HCT116 (cell line): ENCODE data around the gene LRFN2. TPM values are rescaled to one million over a fixed set of nuclear protein-coding genes. Genes with fewer than 3 reads are reported as not detected.

ENCODE experiments used
- ATAC-seq: fragments of 200-7000 bp; cut with Tn5 transposase; 2 replicates; pipeline ENCODE4 v1.9.1; 2020; ENCODE audit warnings: mild to moderate bottlenecking, moderate library complexity
- BruUV-seq: library from RNA; stranded (reverse); fragments of 400-500 nt; replicated peaks from 2 replicates; lab custom pipeline; 2021; lab: Mats Ljungman, UMichigan
- CTCF ChIA-PET: fragments of 300-600 bp; sonication (Branson Sonifier 250); formaldehyde crosslinking; loops from one replicate; lab custom pipeline; 2021; ENCODE audit warnings: antibody characterized with exemption; lab: Charles Lee
- POLR2A ChIA-PET: fragments of 300-600, 350-600 bp; sonication (Branson Sonifier 250); formaldehyde crosslinking; loops from one replicate; lab custom pipeline; 2021; ENCODE audit warnings: antibody characterized with exemption; lab: Charles Lee
- RAD21 ChIA-PET, 2 experiments: fragments of 300-600 bp; sonication (Branson Sonifier 250); formaldehyde crosslinking; loops; one replicate each; lab custom pipeline; 2023; ENCODE audit warnings: low total read pairs in 2 of 2; ENCODE audit not compliant: uncharacterized antibody in 2 of 2, unreplicated experiment in 2 of 2, low non-redundant PET in 1 of 2; lab: Charles Lee
- DNase-seq: peaks from one replicate; pipeline ENCODE4 v3.0.0-alpha.2; 2010; ENCODE audit warnings: low read depth, low spot score
- H2AFZ ChIP-seq: fragments of 200-600 bp; shearing (Covaris generic), sonication (generic); 2 replicates; pipeline ENCODE4 v1.6.1; 2017; ENCODE audit warnings: low read depth, mixed run types, mixed read lengths, antibody characterized with exemption, low read length; ENCODE audit not compliant: poor library complexity, severe bottlenecking
- H3K27ac ChIP-seq: 2 replicates; pipeline ENCODE4 v1.5.1; 2012; ENCODE audit warnings: low read depth, low read length
- H3K27me3 ChIP-seq: fragments of 200-600 bp; sonication (generic); 2 replicates; pipeline ENCODE4 v1.6.1; 2016; ENCODE audit warnings: mixed run types, low read length, mixed read lengths; ENCODE audit not compliant: insufficient read depth
- H3K36me3 ChIP-seq, 2 experiments: fragments of 200-500 bp in 1 of 2; fragments of 200-600 bp in 1 of 2; sonication (Bioruptor generic) in 1 of 2; sonication (generic) in 1 of 2; 2 replicates each; pipeline versions ENCODE4 v1.5.1 to v1.6.1; 2014 to 2016; ENCODE audit warnings: low read length in 2 of 2, inconsistent platforms in 1 of 2, mixed read lengths in 1 of 2, mixed run types in 1 of 2; ENCODE audit not compliant: insufficient read depth in 2 of 2, control insufficient read depth in 1 of 2
- H3K4me1 ChIP-seq, 2 experiments: fragments of 200-600 bp in 1 of 2; sonication (generic) in 1 of 2; 2 replicates each; pipeline versions ENCODE4 v1.5.1 to v1.6.1; 2012 to 2017; ENCODE audit warnings: low read length in 2 of 2, inconsistent platforms in 1 of 2, mild to moderate bottlenecking in 1 of 2, mixed read lengths in 1 of 2, mixed run types in 1 of 2, moderate library complexity in 1 of 2; ENCODE audit not compliant: insufficient read depth in 2 of 2, control insufficient read depth in 1 of 2
- H3K4me2 ChIP-seq: fragments of 200-600 bp; sonication (generic); 2 replicates; pipeline ENCODE4 v1.6.1; 2017; ENCODE audit warnings: mixed run types, low read length, mixed read lengths
- H3K4me3 ChIP-seq, 2 experiments: fragments of 200-600 bp in 1 of 2; sonication (generic) in 1 of 2; replicated peaks in 1 of 2; 2 replicates each; pipeline ENCODE4 v1.5.1; 2011 to 2016; ENCODE audit warnings: low read length in 2 of 2, control low read depth in 1 of 2, low read depth in 1 of 2, mild to moderate bottlenecking in 1 of 2, mixed read lengths in 1 of 2, mixed run types in 1 of 2
- H3K79me2 ChIP-seq: fragments of 200-600 bp; sonication (generic); 2 replicates; pipeline ENCODE4 v1.6.1; 2017; ENCODE audit warnings: mild to moderate bottlenecking, mixed run types, low read length, moderate library complexity, mixed read lengths; ENCODE audit not compliant: insufficient read depth
- H3K9ac ChIP-seq: fragments of 200-600 bp; sonication (generic); 2 replicates; pipeline ENCODE4 v1.6.1; 2016; ENCODE audit warnings: low read length, mixed read lengths
- H3K9me2 ChIP-seq: fragments of 200-600 bp; sonication (generic), shearing (Covaris generic); 2 replicates; pipeline ENCODE4 v1.6.1; 2017; ENCODE audit warnings: mixed run types, mild to moderate bottlenecking, moderate library complexity; ENCODE audit not compliant: insufficient read depth
- H3K9me3 ChIP-seq, 2 experiments: fragments of 200-500 bp in 1 of 2; fragments of 200-600 bp in 1 of 2; sonication (Bioruptor generic) in 1 of 2; sonication (generic) in 1 of 2; 2 replicates each; pipeline ENCODE4 v1.6.1; 2014 to 2017; ENCODE audit warnings: low read length in 2 of 2, mixed read lengths in 2 of 2, inconsistent platforms in 1 of 2, low read depth in 1 of 2, mild to moderate bottlenecking in 1 of 2, mixed run types in 1 of 2, moderate library complexity in 1 of 2; ENCODE audit not compliant: control insufficient read depth in 1 of 2, insufficient read depth in 1 of 2
- H4K20me1 ChIP-seq: fragments of 200-600 bp; sonication (generic), shearing (Covaris generic); 2 replicates; pipeline ENCODE4 v1.6.1; 2017; ENCODE audit warnings: mixed run types, mild to moderate bottlenecking, moderate library complexity; ENCODE audit not compliant: insufficient read depth
- CBX3 ChIP-seq: IDR thresholded peaks from 2 replicates; pipeline ENCODE4 v1.6.1; 2012; ENCODE audit warnings: low read depth
- CEBPB ChIP-seq: IDR thresholded peaks from 2 replicates; pipeline ENCODE4 v1.6.1; 2012; ENCODE audit warnings: low read depth
- EGR1 ChIP-seq: IDR thresholded peaks from 2 replicates; pipeline ENCODE4 v1.6.1; 2012; ENCODE audit warnings: low read depth
- ELF1 ChIP-seq: IDR thresholded peaks from 2 replicates; pipeline ENCODE4 v1.6.1; 2012; ENCODE audit warnings: low read depth, borderline replicate concordance
- EZH2 ChIP-seq: fragments of 200-600 bp; sonication (generic); IDR thresholded peaks from 2 replicates; pipeline ENCODE4 v1.6.1; 2017; ENCODE audit warnings: antibody characterized with exemption, mixed run types
- EZH2phosphoT487 ChIP-seq: fragments of 200-600 bp; IDR thresholded peaks from 2 replicates; pipeline ENCODE4 v1.6.1; 2018; ENCODE audit warnings: antibody characterized with exemption, borderline replicate concordance
- FOSL1 ChIP-seq: IDR thresholded peaks from 2 replicates; pipeline ENCODE4 v1.6.1; 2012; ENCODE audit warnings: low read depth
- POLR2A ChIP-seq: IDR thresholded peaks from 2 replicates; pipeline ENCODE4 v1.7.0; 2011; ENCODE audit warnings: borderline replicate concordance; ENCODE audit not compliant: insufficient read depth, insufficient read length; ENCODE audit errors: extremely low read depth
- POLR2AphosphoS5 ChIP-seq: IDR thresholded peaks from 2 replicates; pipeline ENCODE4 v1.6.1; 2011; ENCODE audit warnings: mild to moderate bottlenecking, low read depth, low read length, moderate library complexity
- RAD21 ChIP-seq: IDR thresholded peaks from 2 replicates; pipeline ENCODE4 v1.6.1; 2012; ENCODE audit warnings: low read depth, mild to moderate bottlenecking
- SP1 ChIP-seq: IDR thresholded peaks from 2 replicates; pipeline ENCODE4 v1.6.1; 2012; ENCODE audit warnings: low read depth
- SRF ChIP-seq: IDR thresholded peaks from 2 replicates; pipeline ENCODE4 v1.6.1; 2012; ENCODE audit warnings: low read depth
- YY1 ChIP-seq: IDR thresholded peaks from 2 replicates; pipeline ENCODE4 v1.6.1; 2011; ENCODE audit warnings: low read length, low read depth, moderate library complexity, mild to moderate bottlenecking; ENCODE audit not compliant: insufficient replicate concordance; ENCODE audit errors: extremely low read depth
- ZNF274 ChIP-seq: fragments of 200-500 bp; sonication (Bioruptor generic); IDR thresholded peaks from 2 replicates; pipeline ENCODE4 v1.6.1; 2014; ENCODE audit warnings: mild to moderate bottlenecking, low read depth, low read length, inconsistent platforms
- intact Hi-C: fragments of 100-400 bp; cut with micrococcal nuclease; formaldehyde crosslinking; loops from 2 replicates; pipeline ENCODE4 v1.10.0; 2022
- total RNA-seq: library from RNA; stranded (reverse); gene quantifications from one replicate; pipeline ENCODE4 v1.2.1, GENCODE V29; 2021; ENCODE audit not compliant: unreplicated experiment
- TF ChIP-seq, protein P1 (sequence below): IDR thresholded peaks from 2 replicates; pipeline ENCODE4 v1.6.1; 2011; ENCODE audit warnings: mild to moderate bottlenecking, low read length, moderate library complexity; ENCODE audit not compliant: insufficient replicate concordance; ENCODE audit errors: extremely low read depth
- TF ChIP-seq, protein P2 (sequence below): IDR thresholded peaks from 2 replicates; pipeline ENCODE4 v1.6.1; 2012
- TF ChIP-seq, protein P3 (sequence below): IDR thresholded peaks from 2 replicates; pipeline ENCODE4 v1.6.1; 2012; ENCODE audit warnings: low read depth

Gene LRFN2
- total RNA-seq, 1 experiment from 2014 or later = not detected

DNA sequence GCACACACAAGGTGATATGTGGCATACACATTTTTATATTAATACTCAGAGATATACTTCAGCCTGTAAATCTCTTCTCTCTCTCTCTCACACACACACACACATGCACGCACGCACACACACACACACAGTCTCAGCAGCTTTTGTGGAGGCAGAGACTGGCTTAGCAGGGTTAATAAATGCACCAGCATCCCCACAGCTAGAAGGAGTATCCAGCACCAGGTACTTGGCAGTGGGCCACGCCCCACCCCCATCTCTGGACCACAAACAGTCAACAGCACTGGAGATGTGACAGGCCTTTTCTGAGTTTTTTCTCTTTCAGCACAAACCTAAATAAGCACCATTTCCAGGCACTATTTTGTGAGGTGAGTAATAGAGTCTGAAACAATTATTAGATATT is 47.3 kb upstream of the LRFN2 start:
- TF ChIP-seq POLR2AphosphoS5 = no peak
- TF ChIP-seq CEBPB = no peak
- no peak for TF ChIP-seq CBX3
- no peak for TF ChIP-seq FOSL1
- no peak for TF ChIP-seq SRF
- TF ChIP-seq ZNF274 = no peak
- no peak for TF ChIP-seq SP1
- no peak for TF ChIP-seq YY1
- TF ChIP-seq EGR1 = no peak
- TF ChIP-seq ELF1 = no peak
- no peak for TF ChIP-seq RAD21
- no peak for TF ChIP-seq POLR2A
- no peak for TF ChIP-seq EZH2phosphoT487
- TF ChIP-seq, protein P1, sequence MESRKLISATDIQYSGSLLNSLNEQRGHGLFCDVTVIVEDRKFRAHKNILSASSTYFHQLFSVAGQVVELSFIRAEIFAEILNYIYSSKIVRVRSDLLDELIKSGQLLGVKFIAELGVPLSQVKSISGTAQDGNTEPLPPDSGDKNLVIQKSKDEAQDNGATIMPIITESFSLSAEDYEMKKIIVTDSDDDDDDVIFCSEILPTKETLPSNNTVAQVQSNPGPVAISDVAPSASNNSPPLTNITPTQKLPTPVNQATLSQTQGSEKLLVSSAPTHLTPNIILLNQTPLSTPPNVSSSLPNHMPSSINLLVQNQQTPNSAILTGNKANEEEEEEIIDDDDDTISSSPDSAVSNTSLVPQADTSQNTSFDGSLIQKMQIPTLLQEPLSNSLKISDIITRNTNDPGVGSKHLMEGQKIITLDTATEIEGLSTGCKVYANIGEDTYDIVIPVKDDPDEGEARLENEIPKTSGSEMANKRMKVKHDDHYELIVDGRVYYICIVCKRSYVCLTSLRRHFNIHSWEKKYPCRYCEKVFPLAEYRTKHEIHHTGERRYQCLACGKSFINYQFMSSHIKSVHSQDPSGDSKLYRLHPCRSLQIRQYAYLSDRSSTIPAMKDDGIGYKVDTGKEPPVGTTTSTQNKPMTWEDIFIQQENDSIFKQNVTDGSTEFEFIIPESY = no peak
- no peak for TF ChIP-seq EZH2
- TF ChIP-seq, protein P2, sequence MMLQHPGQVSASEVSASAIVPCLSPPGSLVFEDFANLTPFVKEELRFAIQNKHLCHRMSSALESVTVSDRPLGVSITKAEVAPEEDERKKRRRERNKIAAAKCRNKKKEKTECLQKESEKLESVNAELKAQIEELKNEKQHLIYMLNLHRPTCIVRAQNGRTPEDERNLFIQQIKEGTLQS = no peak
- TF ChIP-seq, protein P3, sequence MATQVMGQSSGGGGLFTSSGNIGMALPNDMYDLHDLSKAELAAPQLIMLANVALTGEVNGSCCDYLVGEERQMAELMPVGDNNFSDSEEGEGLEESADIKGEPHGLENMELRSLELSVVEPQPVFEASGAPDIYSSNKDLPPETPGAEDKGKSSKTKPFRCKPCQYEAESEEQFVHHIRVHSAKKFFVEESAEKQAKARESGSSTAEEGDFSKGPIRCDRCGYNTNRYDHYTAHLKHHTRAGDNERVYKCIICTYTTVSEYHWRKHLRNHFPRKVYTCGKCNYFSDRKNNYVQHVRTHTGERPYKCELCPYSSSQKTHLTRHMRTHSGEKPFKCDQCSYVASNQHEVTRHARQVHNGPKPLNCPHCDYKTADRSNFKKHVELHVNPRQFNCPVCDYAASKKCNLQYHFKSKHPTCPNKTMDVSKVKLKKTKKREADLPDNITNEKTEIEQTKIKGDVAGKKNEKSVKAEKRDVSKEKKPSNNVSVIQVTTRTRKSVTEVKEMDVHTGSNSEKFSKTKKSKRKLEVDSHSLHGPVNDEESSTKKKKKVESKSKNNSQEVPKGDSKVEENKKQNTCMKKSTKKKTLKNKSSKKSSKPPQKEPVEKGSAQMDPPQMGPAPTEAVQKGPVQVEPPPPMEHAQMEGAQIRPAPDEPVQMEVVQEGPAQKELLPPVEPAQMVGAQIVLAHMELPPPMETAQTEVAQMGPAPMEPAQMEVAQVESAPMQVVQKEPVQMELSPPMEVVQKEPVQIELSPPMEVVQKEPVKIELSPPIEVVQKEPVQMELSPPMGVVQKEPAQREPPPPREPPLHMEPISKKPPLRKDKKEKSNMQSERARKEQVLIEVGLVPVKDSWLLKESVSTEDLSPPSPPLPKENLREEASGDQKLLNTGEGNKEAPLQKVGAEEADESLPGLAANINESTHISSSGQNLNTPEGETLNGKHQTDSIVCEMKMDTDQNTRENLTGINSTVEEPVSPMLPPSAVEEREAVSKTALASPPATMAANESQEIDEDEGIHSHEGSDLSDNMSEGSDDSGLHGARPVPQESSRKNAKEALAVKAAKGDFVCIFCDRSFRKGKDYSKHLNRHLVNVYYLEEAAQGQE = no peak
- H2AFZ ChIP-seq = no peak overlapping the region
- ChIA-PET CTCF (no interaction called here), RAD21 (no interaction called here), POLR2A (no interaction called here)
- no peaks in the 10 kb centered on the region for H3K79me2 ChIP-seq
- no peaks in the 10 kb centered on the region for H3K36me3 ChIP-seq
- H3K9me3 ChIP-seq = no peaks in the 10 kb centered on the region
- DNase-seq (no peak), ATAC-seq (no peak)
- no peak overlapping the region for H3K27ac ChIP-seq
- no peak overlapping the region for H3K9ac ChIP-seq
- peaks cover 46% of the 10 kb centered on the region for H3K27me3 ChIP-seq
- H3K9me2 ChIP-seq = no peaks in the 10 kb centered on the region
- intact Hi-C loops = no loop called here
- no peaks in the 10 kb centered on the region for H3K4me1 ChIP-seq
- H4K20me1 ChIP-seq = no peaks in the 10 kb centered on the region
- no peak overlapping the region for H3K4me3 ChIP-seq
- no TSS peak for BruUV-seq
- H3K4me2 ChIP-seq = no peak overlapping the region
